Loucy (cell line): ENCODE results near the gene THSD7A.

Source experiments
- H2AFZ ChIP-seq: fragments of 200-600 bp; sonication (generic); 2 replicates; pipeline ENCODE4 v1.6.0; 2016; ENCODE audit warnings: antibody characterized with exemption, mild to moderate bottlenecking, low read length, moderate library complexity
- H3F3A ChIP-seq: fragments of 200-600 bp; 2 replicates; pipeline ENCODE4 v1.6.0; 2016; ENCODE audit warnings: antibody characterized with exemption, low read depth, mild to moderate bottlenecking
- H3K27me3 ChIP-seq: fragments of 200-600 bp; sonication (generic); 2 replicates; pipeline ENCODE4 v1.6.1; 2014; ENCODE audit warnings: low read length, mild to moderate bottlenecking; ENCODE audit not compliant: insufficient read depth, poor library complexity, severe bottlenecking
- H3K36me3 ChIP-seq: fragments of 200-600 bp; sonication (generic); 2 replicates; pipeline ENCODE4 v1.6.1; 2016; ENCODE audit warnings: low read length; ENCODE audit not compliant: insufficient read depth
- H3K4me1 ChIP-seq: fragments of 200-600 bp; sonication (generic); 2 replicates; pipeline ENCODE4 v1.5.1; 2014; ENCODE audit warnings: low read length, mild to moderate bottlenecking; ENCODE audit not compliant: insufficient read depth, poor library complexity, severe bottlenecking
- H3K4me2 ChIP-seq: fragments of 200-600 bp; sonication (generic); 2 replicates; pipeline ENCODE4 v1.6.0; 2014; ENCODE audit warnings: antibody characterized with exemption, low read length, low read depth, mild to moderate bottlenecking; ENCODE audit not compliant: poor library complexity, severe bottlenecking
- H3K4me3 ChIP-seq: fragments of 200-600 bp; sonication (generic); 2 replicates; pipeline ENCODE4 v1.5.1; 2014; ENCODE audit warnings: low read length, mild to moderate bottlenecking, mixed read lengths; ENCODE audit not compliant: poor library complexity, severe bottlenecking
- H3K79me2 ChIP-seq: fragments of 200-600 bp; sonication (generic); 2 replicates; pipeline ENCODE4 v1.6.1; 2014; ENCODE audit warnings: low read length; ENCODE audit not compliant: insufficient read depth
- H3K9ac ChIP-seq: fragments of 200-600 bp; sonication (generic); 2 replicates; pipeline ENCODE4 v1.6.0; 2014; ENCODE audit warnings: mild to moderate bottlenecking, low read depth, low read length, moderate library complexity; ENCODE audit not compliant: poor library complexity, severe bottlenecking
- H3K9me2 ChIP-seq: fragments of 200-600 bp; sonication (generic); replicated peaks from 2 replicates; pipeline ENCODE4 v1.6.1; 2016; ENCODE audit warnings: low read depth, low read length, mixed read lengths
- H3K9me3 ChIP-seq: fragments of 200-600 bp; sonication (generic); 2 replicates; pipeline ENCODE4 v1.6.1; 2014; ENCODE audit warnings: mild to moderate bottlenecking, antibody characterized with exemption, low read length, low read depth; ENCODE audit not compliant: insufficient read depth
- H4K20me1 ChIP-seq: fragments of 200-600 bp; sonication (generic); 2 replicates; pipeline ENCODE4 v1.6.0; 2014; ENCODE audit warnings: antibody characterized with exemption, low read length, mild to moderate bottlenecking; ENCODE audit not compliant: insufficient read depth, poor library complexity, severe bottlenecking
- EZH2phosphoT487 ChIP-seq: fragments of 200-600 bp; IDR thresholded peaks from 2 replicates; pipeline ENCODE4 v1.6.1; 2018; ENCODE audit warnings: antibody characterized with exemption, mild to moderate bottlenecking, moderate library complexity, borderline replicate concordance
- TF ChIP-seq, protein P1 (sequence below): fragments of 200-600 bp; sonication (generic); conservative IDR thresholded peaks from 2 replicates; pipeline ENCODE4 v1.5.1; 2014; ENCODE audit warnings: mild to moderate bottlenecking, antibody characterized with exemption, low read length

The THSD7A gene

DNA sequence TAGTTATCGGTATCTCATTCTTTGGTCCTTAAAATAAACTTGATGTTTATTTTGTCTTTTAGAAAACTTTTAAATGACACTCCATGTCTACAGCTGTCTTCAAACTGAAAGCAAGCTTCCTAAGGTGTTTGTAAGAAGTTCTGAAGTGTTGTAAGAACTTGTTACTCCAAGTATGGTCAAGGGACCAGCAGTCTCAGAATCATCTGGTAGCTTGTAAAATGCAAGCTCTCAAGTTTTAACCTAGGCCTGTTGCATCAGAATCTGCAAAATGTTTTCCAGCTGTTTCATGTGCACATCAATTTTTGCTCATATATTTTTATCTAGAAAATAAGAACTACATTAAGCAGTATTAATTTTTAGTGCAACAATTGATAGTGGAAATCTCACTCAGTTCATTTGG lies 104.1 kb downstream of the THSD7A start:
- no peak overlapping the region for H3K4me2 ChIP-seq

GRCh38 chr7:11726794-11727155 lies 105.2 kb downstream of the THSD7A start:
- TF ChIP-seq, protein P1, sequence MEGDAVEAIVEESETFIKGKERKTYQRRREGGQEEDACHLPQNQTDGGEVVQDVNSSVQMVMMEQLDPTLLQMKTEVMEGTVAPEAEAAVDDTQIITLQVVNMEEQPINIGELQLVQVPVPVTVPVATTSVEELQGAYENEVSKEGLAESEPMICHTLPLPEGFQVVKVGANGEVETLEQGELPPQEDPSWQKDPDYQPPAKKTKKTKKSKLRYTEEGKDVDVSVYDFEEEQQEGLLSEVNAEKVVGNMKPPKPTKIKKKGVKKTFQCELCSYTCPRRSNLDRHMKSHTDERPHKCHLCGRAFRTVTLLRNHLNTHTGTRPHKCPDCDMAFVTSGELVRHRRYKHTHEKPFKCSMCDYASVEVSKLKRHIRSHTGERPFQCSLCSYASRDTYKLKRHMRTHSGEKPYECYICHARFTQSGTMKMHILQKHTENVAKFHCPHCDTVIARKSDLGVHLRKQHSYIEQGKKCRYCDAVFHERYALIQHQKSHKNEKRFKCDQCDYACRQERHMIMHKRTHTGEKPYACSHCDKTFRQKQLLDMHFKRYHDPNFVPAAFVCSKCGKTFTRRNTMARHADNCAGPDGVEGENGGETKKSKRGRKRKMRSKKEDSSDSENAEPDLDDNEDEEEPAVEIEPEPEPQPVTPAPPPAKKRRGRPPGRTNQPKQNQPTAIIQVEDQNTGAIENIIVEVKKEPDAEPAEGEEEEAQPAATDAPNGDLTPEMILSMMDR = no peak
- no peak for TF ChIP-seq EZH2phosphoT487

More for the DNA sequence above, 104.1 kb downstream of the THSD7A start:
- H3K9me3 ChIP-seq = no peaks in the 10 kb centered on the region
- H3K9ac ChIP-seq = no peak overlapping the region
- no peaks in the 10 kb centered on the region for H3K9me2 ChIP-seq
- no peaks in the 10 kb centered on the region for H3K36me3 ChIP-seq
- H3F3A ChIP-seq = no peaks in the 10 kb centered on the region
- no peak overlapping the region for H3K4me3 ChIP-seq
- no peaks in the 10 kb centered on the region for H3K4me1 ChIP-seq
- TF ChIP-seq, protein P1 = no peak
- TF ChIP-seq EZH2phosphoT487 = no peak
- H2AFZ ChIP-seq = no peak overlapping the region
- H3K79me2 ChIP-seq = no peaks in the 10 kb centered on the region
- H4K20me1 ChIP-seq = no peaks in the 10 kb centered on the region
- H3K27me3 ChIP-seq = no peaks in the 10 kb centered on the region

GRCh38 chr7:11726001-11726793 lies 105.8 kb downstream of the THSD7A start:
- H3K9me2 ChIP-seq = no peaks in the 10 kb centered on the region
- no peaks in the 10 kb centered on the region for H3K9me3 ChIP-seq
- H2AFZ ChIP-seq = no peak overlapping the region
- no peak overlapping the region for H3K9ac ChIP-seq
- no peaks in the 10 kb centered on the region for H3K27me3 ChIP-seq
- no peaks in the 10 kb centered on the region for H3K79me2 ChIP-seq
- peaks cover 3% of the 10 kb centered on the region for H3K4me1 ChIP-seq
- no peaks in the 10 kb centered on the region for H3K36me3 ChIP-seq
- no peaks in the 10 kb centered on the region for H3F3A ChIP-seq
- TF ChIP-seq, protein P1 = no peak
- no peak for TF ChIP-seq EZH2phosphoT487
- no peaks in the 10 kb centered on the region for H4K20me1 ChIP-seq
- H3K4me2 ChIP-seq = no peak overlapping the region
- H3K4me3 ChIP-seq = no peak overlapping the region

More at GRCh38 chr7:11726794-11727155, 105.2 kb downstream of the THSD7A start:
- Histone ChIP-seq H3K36me3 (no peaks in the 10 kb centered on the region), H4K20me1 (no peaks in the 10 kb centered on the region), H3K27me3 (no peaks in the 10 kb centered on the region), H3F3A (no peaks in the 10 kb centered on the region), H3K9me3 (no peaks in the 10 kb centered on the region), H3K9me2 (no peaks in the 10 kb centered on the region), H2AFZ (no peak overlapping the region), H3K4me3 (no peak overlapping the region), H3K4me1 (peaks cover 3% of the 10 kb centered on the region), H3K9ac (no peak overlapping the region), H3K79me2 (no peaks in the 10 kb centered on the region), H3K4me2 (no peak overlapping the region)
